IMR-90 (cell line): ENCODE results near the gene RC3H2. TPM values are rescaled to one million over a fixed set of nuclear protein-coding genes. Genes with fewer than 3 reads are reported as not detected.
A peak's percentile ranks its signal among the peaks of the same experiment; 100 is the strongest.

Source experiments
- ATAC-seq: fragments of 200-7000 bp; cut with Tn5 transposase; 2 replicates; pipeline ENCODE4 v1.9.1; 2020; ENCODE audit warnings: low read depth, mild to moderate bottlenecking, moderate library complexity
- BruUV-seq: library from RNA; stranded (reverse); fragments of 400-500 nt; replicated peaks from 2 replicates; lab custom pipeline; 2021; lab: Mats Ljungman, UMichigan
- CTCF ChIA-PET: fragments of 300-600 bp; formaldehyde crosslinking; extraction: SDS; loops from one replicate; lab custom pipeline; 2021; ENCODE audit warnings: antibody characterized with exemption; lab: Yijun Ruan, JAX
- POLR2A ChIA-PET: fragments of 300-600 bp; sonication (Branson Sonifier 250); formaldehyde crosslinking; loops from one replicate; lab custom pipeline; 2022; ENCODE audit warnings: antibody characterized with exemption; ENCODE audit not compliant: unreplicated experiment; lab: Charles Lee
- DNase-seq: peaks from one replicate; pipeline ENCODE4 v3.0.0; 2013
- H2AFZ ChIP-seq: replicated peaks from 2 replicates; pipeline ENCODE3; 2013; ENCODE audit warnings: low read length, mild to moderate bottlenecking; ENCODE audit not compliant: poor library complexity
- H2AK5ac ChIP-seq: 2 replicates; pipeline ENCODE4 v1.6.1; 2013; ENCODE audit warnings: low read depth, low read length, inconsistent platforms
- H2AK9ac ChIP-seq: replicated peaks from 2 replicates; pipeline ENCODE3; 2013; ENCODE audit warnings: mild to moderate bottlenecking, low read depth, low read length, moderate library complexity; ENCODE audit not compliant: poor library complexity
- H2BK120ac ChIP-seq: 2 replicates; pipeline ENCODE4 v1.6.1; 2013; ENCODE audit warnings: low read depth, low read length, inconsistent platforms
- H2BK15ac ChIP-seq: 3 replicates; pipeline ENCODE4 v1.6.1; 2013; ENCODE audit warnings: low read depth, low read length, inconsistent platforms
- H2BK20ac ChIP-seq: 2 replicates; pipeline ENCODE4 v1.6.1; 2013; ENCODE audit warnings: low read depth, mild to moderate bottlenecking, inconsistent platforms, low read length, moderate library complexity
- H2BK5ac ChIP-seq: 2 replicates; pipeline ENCODE4 v1.6.1; 2013; ENCODE audit warnings: mild to moderate bottlenecking, low read depth, low read length, inconsistent platforms; ENCODE audit not compliant: poor library complexity, severe bottlenecking
- H3K14ac ChIP-seq: replicated peaks from 2 replicates; pipeline ENCODE4 v1.6.1; 2013; ENCODE audit warnings: low read depth, low read length, inconsistent platforms
- H3K18ac ChIP-seq: 2 replicates; pipeline ENCODE4 v1.6.1; 2013; ENCODE audit warnings: low read depth, low read length, control low read depth
- H3K23ac ChIP-seq: 2 replicates; pipeline ENCODE4 v1.6.1; 2013; ENCODE audit warnings: low read depth, low read length, inconsistent platforms
- H3K27ac ChIP-seq: 2 replicates; pipeline ENCODE4 v1.5.1; 2013; ENCODE audit warnings: mild to moderate bottlenecking, control low read depth, low read length; ENCODE audit not compliant: insufficient read depth
- H3K27me3 ChIP-seq: 2 replicates; pipeline ENCODE4 v1.6.1; 2013; ENCODE audit warnings: low read length; ENCODE audit not compliant: control insufficient read depth, insufficient read depth
- H3K36me3 ChIP-seq: 2 replicates; pipeline ENCODE4 v1.6.1; 2013; ENCODE audit warnings: low read length, mixed read lengths; ENCODE audit not compliant: control insufficient read depth, insufficient read depth
- H3K4ac ChIP-seq: 2 replicates; pipeline ENCODE4 v1.6.1; 2013; ENCODE audit warnings: low read depth, low read length, inconsistent platforms
- H3K4me1 ChIP-seq: 2 replicates; pipeline ENCODE4 v1.6.1; 2013; ENCODE audit warnings: low read length, mixed read lengths; ENCODE audit not compliant: control insufficient read depth, insufficient read depth
- H3K4me2 ChIP-seq: 2 replicates; pipeline ENCODE4 v1.6.1; 2013; ENCODE audit warnings: low read depth, mild to moderate bottlenecking, control low read depth, low read length, moderate library complexity
- H3K4me3 ChIP-seq: 2 replicates; pipeline ENCODE4 v1.5.1; 2013; ENCODE audit warnings: low read depth, mild to moderate bottlenecking, control low read depth, low read length, moderate library complexity; ENCODE audit not compliant: insufficient read depth
- H3K56ac ChIP-seq: 2 replicates; pipeline ENCODE4 v1.6.1; 2013; ENCODE audit warnings: low read length, inconsistent platforms; ENCODE audit not compliant: insufficient read depth; ENCODE audit errors: extremely low read depth
- H3K79me1 ChIP-seq, 2 experiments: 2 replicates each; pipeline ENCODE4 v1.6.1; 2013; ENCODE audit warnings: low read length in 2 of 2, inconsistent platforms in 1 of 2, low read depth in 1 of 2
- H3K9ac ChIP-seq: 2 replicates; pipeline ENCODE4 v1.6.1; 2013; ENCODE audit warnings: low read depth, low read length, control low read depth
- H3K9me1 ChIP-seq: 2 replicates; pipeline ENCODE4 v1.6.1; 2013; ENCODE audit warnings: low read length, inconsistent platforms; ENCODE audit not compliant: insufficient read depth
- H3K9me3 ChIP-seq: 2 replicates; pipeline ENCODE4 v1.6.1; 2013; ENCODE audit warnings: low read length; ENCODE audit not compliant: control insufficient read depth, insufficient read depth
- H4K20me1 ChIP-seq: 2 replicates; pipeline ENCODE4 v1.6.1; 2013; ENCODE audit warnings: low read length, inconsistent platforms; ENCODE audit not compliant: insufficient read depth
- H4K5ac ChIP-seq: 2 replicates; pipeline ENCODE4 v1.6.1; 2013; ENCODE audit warnings: mild to moderate bottlenecking, low read depth, low read length, control low read depth
- H4K8ac ChIP-seq, 2 experiments: 2 replicates each; pipeline ENCODE4 v1.6.1; 2013; ENCODE audit warnings: low read depth in 2 of 2, low read length in 2 of 2, control low read depth in 1 of 2, inconsistent platforms in 1 of 2
- H4K91ac ChIP-seq: 2 replicates; pipeline ENCODE4 v1.6.1; 2013; ENCODE audit warnings: low read depth, low read length, inconsistent platforms; ENCODE audit not compliant: insufficient read depth
- CTCF ChIP-seq: conservative IDR thresholded peaks from 2 replicates; pipeline ENCODE4 v1.5.1; 2012; ENCODE audit warnings: mild to moderate bottlenecking, low read depth, low read length, improper control_type of control experiment
- FOS ChIP-seq: fragments of 150-350 bp; IDR thresholded peaks from 2 replicates; pipeline ENCODE4 v1.6.1; 2016; ENCODE audit warnings: low read depth, low read length
- USF2 ChIP-seq: fragments of 150-350 bp; IDR thresholded peaks from 2 replicates; pipeline ENCODE4 v1.6.1; 2017; ENCODE audit warnings: mild to moderate bottlenecking, antibody characterized with exemption, low read length, low read depth
- WGBS, 2 experiments: methylation state at CpG; one replicate each; pipeline versions ENCODE4 v1.1.5 to v1.1.7; 2013; ENCODE audit warnings: missing lambda C conversion rate in 2 of 2; ENCODE audit not compliant: insufficient read length in 1 of 2; ENCODE audit errors: extremely low coverage in 2 of 2; 5-methylcytosine and 5-hydroxymethylcytosine counted together
- dilution Hi-C: fragments of 300-500 bp; cut with HindIII; formaldehyde crosslinking; loops from one replicate; pipeline ENCODE4 v1.14.3; 2018; ENCODE audit warnings: low sequenced_read_pairs; ENCODE audit not compliant: unreplicated experiment
- in situ Hi-C: fragments of 300-500 bp; cut with MboI; formaldehyde crosslinking; loops from 3 replicates; pipeline ENCODE4 v1.14.3; 2019; ENCODE audit warnings: low sequenced_read_pairs, inconsistent platforms, mixed read lengths
- intact Hi-C: fragments of 100-400 bp; cut with micrococcal nuclease; formaldehyde crosslinking; loops from 2 replicates; pipeline ENCODE4 v1.10.0; 2022
- polyA plus RNA-seq, 3 experiments: library from polyadenylated mRNA; depleted of rRNA; stranded (reverse); fragments of >200 nt; gene quantifications; 2 replicates each; pipeline ENCODE4 v1.2.3, GENCODE V29; 2012; ENCODE audit warnings: low replicate concordance in 1 of 3
- total RNA-seq: library from RNA; depleted of rRNA; stranded (reverse); fragments of >200 nt; gene quantifications from 2 replicates; pipeline ENCODE4 v1.2.3, GENCODE V29; 2012

RC3H2 gene
- total and polyA plus RNA-seq, 2 of the 4 experiments (the other 2 are of a cell fraction), result 14.7 to 58.4 TPM

GRCh38 chr9:122819791-122820489, 85.2 kb downstream of the RC3H2 start:
- peaks cover 10% of the 10 kb centered on the region for H3K4me1 ChIP-seq
- CTCF ChIA-PET, result no interaction called here
- DNase-seq, result peak; percentile 78

More at GRCh38 chr9:122819791-122820489, 85.2 kb downstream of the RC3H2 start:
- dilution Hi-C loops (no loop called here), intact Hi-C loops (loop anchor here (10.0 kb wide), 1 partner anchor 725 kb away; the partner anchor contains the start of gene TTLL11), in situ Hi-C loops (loop anchor here (10.0 kb wide), 1 partner anchor 445 kb away; the partner anchor contains the start of gene PTGS1)
- ATAC-seq, result peak; percentile 30; the same call in 1 of the 2 replicates
- Histone ChIP-seq H3K27ac (peak overlapping the region; percentile 60), H3K4me2 (peak overlapping the region; percentile 19), H2BK20ac (peak overlapping the region; percentile 52), H3K36me3 (peaks cover 34% of the 10 kb centered on the region), H3K9ac (no peak overlapping the region), H2BK5ac (peak overlapping the region; percentile 49), H3K9me1 (peaks cover 14% of the 10 kb centered on the region), H4K20me1 (no peaks in the 10 kb centered on the region), H4K91ac (peak overlapping the region; percentile 43; the same call in 1 of the 2 replicates), H2AFZ (no peak overlapping the region), H3K79me1 (peaks cover 24 to 44% of the 10 kb centered on the region in 2 experiments), H4K8ac (peak overlapping the region in 1 of 2 experiments; percentile 75; a peak in 1 of 4 replicates), H2AK9ac (peak overlapping the region; percentile 65), H3K9me3 (no peaks in the 10 kb centered on the region), H3K18ac (peak overlapping the region; percentile 67), H4K5ac (0 out of 2 replicates have a peak overlapping the region, but pooled peaks have one; percentile 12), H3K4me3 (no peak overlapping the region), H3K56ac (peak overlapping the region; percentile 57; the same call in 1 of the 2 replicates), H3K27me3 (no peaks in the 10 kb centered on the region), H2BK120ac (peak overlapping the region; percentile 84), H2BK15ac (peak overlapping the region; percentile 57; the same call in 1 of the 3 replicates), H3K4ac (peak overlapping the region; percentile 82), H3K14ac (peak overlapping the region; percentile 75; the same call in 1 of the 2 replicates), H2AK5ac (peak overlapping the region; percentile 87), H3K23ac (peak overlapping the region; percentile 80)
- BruUV-seq, result TSS peak; percentile 60
- TF ChIP-seq USF2 (peak; percentile 42; the same call in 1 of the 2 replicates), FOS (no peak), CTCF (no peak)
- POLR2A ChIA-PET, result no interaction called here
- WGBS, 2 experiments, result 42% methylated on average over 4 of the region's 9 CpGs; no CpG with 5 or more reads in 1 of the 2 experiments
